MCF 10A (cell line): ENCODE results near the gene TYROBP. TPM values are rescaled to one million over a fixed set of nuclear protein-coding genes. Genes with fewer than 3 reads are reported as not detected.

ENCODE experiments used
- BruUV-seq: library from RNA; stranded (reverse); fragments of 400-500 nt; replicated peaks from 2 replicates; lab custom pipeline; 2021; lab: Mats Ljungman, UMichigan
- CTCF ChIA-PET: fragments of 300-600 bp; sonication (Branson Sonifier 250); formaldehyde crosslinking; extraction: SDS; loops from one replicate; lab custom pipeline; 2021; ENCODE audit warnings: antibody characterized with exemption, inconsistent platforms; lab: Yijun Ruan, JAX
- POLR2A ChIA-PET: fragments of 300-600, 350-650 bp; sonication (Branson Sonifier 250); formaldehyde crosslinking; extraction: SDS; loops from one replicate; lab custom pipeline; 2020; ENCODE audit warnings: antibody characterized with exemption, inconsistent platforms; lab: Yijun Ruan, JAX
- DNase-seq: peaks from one replicate; pipeline ENCODE4 v3.0.0-alpha.2; 2018; ENCODE audit not compliant: unreplicated experiment
- H3K27ac Mint-ChIP-seq: one replicate; pipeline ENCODE4 v1.8.0; 2022; ENCODE audit warnings: mild to moderate bottlenecking, low read depth, mixed read lengths; ENCODE audit not compliant: unreplicated experiment
- H3K27me3 Mint-ChIP-seq: one replicate; pipeline ENCODE4 v1.8.0; 2022; ENCODE audit warnings: mixed read lengths; ENCODE audit not compliant: insufficient read depth, unreplicated experiment
- H3K36me3 Mint-ChIP-seq: one replicate; pipeline ENCODE4 v1.8.0; 2022; ENCODE audit warnings: mild to moderate bottlenecking, moderate library complexity, mixed read lengths; ENCODE audit not compliant: insufficient read depth, unreplicated experiment
- H3K4me1 Mint-ChIP-seq: one replicate; pipeline ENCODE4 v1.8.0; 2022; ENCODE audit warnings: mixed read lengths; ENCODE audit not compliant: insufficient read depth, unreplicated experiment
- H3K4me3 Mint-ChIP-seq: one replicate; pipeline ENCODE4 v1.8.0; 2022; ENCODE audit warnings: mild to moderate bottlenecking, moderate library complexity, mixed read lengths; ENCODE audit not compliant: unreplicated experiment
- H3K9me3 Mint-ChIP-seq: one replicate; pipeline ENCODE4 v1.8.0; 2022; ENCODE audit warnings: mixed read lengths; ENCODE audit not compliant: unreplicated experiment
- intact Hi-C: fragments of 100-400 bp; cut with micrococcal nuclease; formaldehyde crosslinking; loops from 2 replicates; pipeline ENCODE4 v1.14.1; 2022
- total RNA-seq: library from RNA; stranded (reverse); gene quantifications from 2 replicates; pipeline ENCODE4 v1.2.3, GENCODE V29; 2022
- TF ChIP-seq, protein P1 (sequence below): fragments of 200-600 bp; IDR thresholded peaks from one replicate; pipeline ENCODE4 v1.8.0; 2022; ENCODE audit warnings: antibody characterized with exemption, mild to moderate bottlenecking; ENCODE audit not compliant: unreplicated experiment

Gene TYROBP
- total RNA-seq, 1 experiment from 2014 or later: not detected

DNA sequence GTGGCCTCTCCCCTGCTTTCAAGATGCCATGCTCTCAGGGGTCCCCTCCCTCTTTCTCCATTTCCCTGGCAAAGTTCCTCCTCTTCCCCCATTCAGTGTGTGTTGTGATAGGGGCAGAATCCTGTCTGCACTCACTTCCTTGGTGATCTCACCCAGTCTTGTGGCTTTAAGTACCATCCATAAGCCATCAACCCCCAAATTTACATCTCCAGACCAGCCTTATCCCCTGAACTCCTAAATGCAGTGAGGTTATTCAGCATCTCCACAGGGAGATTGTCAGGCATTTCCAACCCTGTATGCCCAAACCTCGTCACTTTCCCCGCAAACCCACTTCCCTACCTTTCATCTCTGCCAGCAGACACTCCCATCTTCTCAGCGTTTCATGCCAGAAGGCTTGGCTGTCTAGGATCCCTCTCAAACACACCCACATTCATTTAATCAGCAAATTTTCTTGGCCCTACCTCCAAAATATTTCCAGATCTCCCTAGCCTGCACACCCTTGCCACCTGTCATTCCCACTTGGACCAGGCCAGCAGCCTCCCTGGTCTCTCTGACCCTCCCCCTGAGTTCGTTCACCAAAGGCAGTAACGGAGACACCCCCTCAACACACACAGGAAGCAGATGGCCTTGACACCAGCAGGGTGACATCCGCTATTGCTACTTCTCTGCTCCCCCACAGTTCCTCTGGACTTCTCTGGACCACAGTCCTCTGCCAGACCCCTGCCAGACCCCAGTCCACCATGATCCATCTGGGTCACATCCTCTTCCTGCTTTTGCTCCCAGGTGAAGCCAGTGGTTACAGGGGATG is 6.0 kb downstream of the TYROBP start, which contains the start of gene HCST:
Gene HCST (plus strand): TSS at position 676 of the 808 bp plus-strand sequence. CDS start 65 bp downstream, at position 741.
- TF ChIP-seq, protein P1, sequence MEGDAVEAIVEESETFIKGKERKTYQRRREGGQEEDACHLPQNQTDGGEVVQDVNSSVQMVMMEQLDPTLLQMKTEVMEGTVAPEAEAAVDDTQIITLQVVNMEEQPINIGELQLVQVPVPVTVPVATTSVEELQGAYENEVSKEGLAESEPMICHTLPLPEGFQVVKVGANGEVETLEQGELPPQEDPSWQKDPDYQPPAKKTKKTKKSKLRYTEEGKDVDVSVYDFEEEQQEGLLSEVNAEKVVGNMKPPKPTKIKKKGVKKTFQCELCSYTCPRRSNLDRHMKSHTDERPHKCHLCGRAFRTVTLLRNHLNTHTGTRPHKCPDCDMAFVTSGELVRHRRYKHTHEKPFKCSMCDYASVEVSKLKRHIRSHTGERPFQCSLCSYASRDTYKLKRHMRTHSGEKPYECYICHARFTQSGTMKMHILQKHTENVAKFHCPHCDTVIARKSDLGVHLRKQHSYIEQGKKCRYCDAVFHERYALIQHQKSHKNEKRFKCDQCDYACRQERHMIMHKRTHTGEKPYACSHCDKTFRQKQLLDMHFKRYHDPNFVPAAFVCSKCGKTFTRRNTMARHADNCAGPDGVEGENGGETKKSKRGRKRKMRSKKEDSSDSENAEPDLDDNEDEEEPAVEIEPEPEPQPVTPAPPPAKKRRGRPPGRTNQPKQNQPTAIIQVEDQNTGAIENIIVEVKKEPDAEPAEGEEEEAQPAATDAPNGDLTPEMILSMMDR: no peak
- ChIA-PET POLR2A (interaction anchor here (0.6 to 1.5 kb wide), 2 partner anchors 157 to 161 kb away, joined by 3 to 5 read pairs; partner anchors contain the start of genes PSENEN and U2AF1L4), CTCF (interaction anchor here (0.8 kb wide), 1 partner anchor 65 kb away, joined by 4 read pairs; no protein-coding TSS in a partner anchor)
- no peaks in the 10 kb centered on the region for H3K9me3 Mint-ChIP-seq
- no peaks in the 10 kb centered on the region for H3K36me3 Mint-ChIP-seq
- H3K4me3 Mint-ChIP-seq: peak within 1 kb of the TSS; percentile 63
- intact Hi-C loops: loop anchor here (2.0 kb wide), 1 partner anchor 29 kb away; no protein-coding TSS in a partner anchor
- BruUV-seq: no TSS peak
- peak within 1 kb of the TSS; percentile 81 for H3K27ac Mint-ChIP-seq
- no peak for DNase-seq
- H3K4me1 Mint-ChIP-seq: peaks cover 16% of the 10 kb centered on the region
- no peaks in the 10 kb centered on the region for H3K27me3 Mint-ChIP-seq

DNA sequence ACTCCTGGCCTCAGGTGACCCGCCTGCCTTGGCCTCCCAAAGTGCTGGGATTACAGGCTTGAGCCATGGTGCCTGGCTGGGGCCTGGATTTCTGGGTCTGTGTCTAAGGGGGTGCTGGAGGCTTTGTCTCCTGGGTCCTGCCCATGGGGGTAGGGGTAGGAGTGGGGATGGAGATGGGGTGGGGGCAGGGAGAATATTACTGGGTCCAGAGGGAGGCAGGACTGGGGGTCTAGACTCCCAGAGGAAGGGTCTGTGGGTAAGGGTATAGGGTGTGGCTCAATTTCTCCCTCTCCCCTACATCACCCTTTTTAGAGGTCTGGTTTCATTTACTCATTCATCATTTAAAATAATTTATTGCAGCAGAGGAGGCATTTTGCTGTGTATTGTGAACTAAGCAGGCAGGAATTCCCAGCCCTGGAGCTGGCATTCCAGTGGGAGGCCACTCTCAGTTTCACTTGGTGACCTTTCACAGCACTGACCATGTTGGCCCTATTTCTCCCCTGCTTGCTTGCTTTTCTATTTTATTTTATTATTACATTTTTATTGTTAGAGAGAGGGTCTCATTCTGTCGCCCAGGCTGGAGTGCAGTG is 6.9 kb downstream of the TYROBP start:
- ChIA-PET CTCF (interaction anchor here (1.0 kb wide), 1 partner anchor 93 kb away, joined by 3 read pairs; no protein-coding TSS in a partner anchor), POLR2A (interaction anchor here (1.4 to 1.6 kb wide), 3 partner anchors 30 to 214 kb away, joined by 5 to 6 read pairs (median 5); partner anchors contain the start of genes POLR2I, PSENEN, TBCB and U2AF1L4)
- peaks cover 16% of the 10 kb centered on the region for H3K4me1 Mint-ChIP-seq
- no peaks in the 10 kb centered on the region for H3K9me3 Mint-ChIP-seq
- intact Hi-C loops: loop anchor here (2.0 kb wide), 1 partner anchor 30 kb away; no protein-coding TSS in a partner anchor
- no peaks in the 10 kb centered on the region for H3K27me3 Mint-ChIP-seq
- BruUV-seq: no TSS peak
- DNase-seq: no peak
- peak overlapping the region; percentile 90 for H3K4me3 Mint-ChIP-seq
- TF ChIP-seq, protein P1: no peak
- no peak overlapping the region for H3K27ac Mint-ChIP-seq
- H3K36me3 Mint-ChIP-seq: no peaks in the 10 kb centered on the region

DNA sequence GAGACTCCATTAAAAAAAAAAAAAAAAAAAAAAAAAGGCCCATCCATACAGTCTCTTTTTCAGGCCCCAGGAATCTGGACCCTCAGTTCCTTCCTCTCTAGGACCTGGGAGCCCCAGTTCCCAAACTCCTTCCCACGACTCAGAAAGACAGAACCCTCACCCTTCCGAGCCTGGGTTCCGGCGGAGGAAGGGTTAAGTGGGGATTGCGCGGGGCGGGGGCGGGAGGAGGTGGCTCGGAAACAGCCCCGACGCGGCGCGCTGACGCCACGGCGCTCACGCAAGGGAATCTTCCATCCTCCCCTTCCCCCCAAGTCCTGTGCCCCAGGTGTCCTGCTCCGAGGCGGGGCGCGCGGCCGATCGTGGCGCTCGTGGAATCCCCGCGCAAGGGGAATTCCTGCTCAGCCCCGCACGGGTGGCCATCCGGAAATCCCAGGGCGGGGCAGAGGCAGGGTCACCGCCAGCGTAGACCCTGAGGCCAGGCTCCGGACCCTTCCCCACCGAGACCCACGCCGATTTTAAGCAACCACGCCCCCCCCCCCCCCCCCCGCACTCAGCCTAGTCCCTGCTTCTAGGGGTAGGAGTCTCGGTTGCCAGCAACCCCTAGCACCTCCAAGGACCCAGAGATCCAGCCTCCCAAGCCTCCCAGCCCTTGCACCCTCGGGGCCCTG is 8.4 kb downstream of the TYROBP start:
- Mint-ChIP-seq H3K36me3 (peaks cover 14% of the 10 kb centered on the region), H3K4me3 (peak overlapping the region; percentile 90), H3K9me3 (no peaks in the 10 kb centered on the region), H3K4me1 (peaks cover 16% of the 10 kb centered on the region), H3K27ac (peak overlapping the region; percentile 90), H3K27me3 (no peaks in the 10 kb centered on the region)
- TF ChIP-seq, protein P1: no peak
- CTCF ChIA-PET: no interaction called here
- intact Hi-C loops: loop anchor here (2.0 kb wide), 1 partner anchor 31 kb away; no protein-coding TSS in a partner anchor
- BruUV-seq: no TSS peak
- POLR2A ChIA-PET: interaction anchor here (0.7 to 1.6 kb wide), 3 partner anchors 31 to 215 kb away, joined by 3 to 6 read pairs (median 5); partner anchors contain the start of genes POLR2I and TBCB
- peak; percentile 87 for DNase-seq
